Thyroid gland (tissue), 4 donors: Measurements from ENCODE around the gene KCNIP4. TPM values are rescaled to one million over a fixed set of nuclear protein-coding genes. Genes with fewer than 3 reads are reported as not detected.
A peak's percentile ranks its signal among the peaks of the same experiment; 100 is the strongest.

Experiments
- DNase-seq, 2 donors: peaks; one replicate each; pipeline ENCODE4 v3.0.0-alpha.2; 2019
- H3K27ac ChIP-seq, 3 donors: fragments of 200-600 bp; sonication (generic); 1 replicate in 2 of 3; 2 replicates in 1 of 3; pipeline ENCODE4 v1.5.1; 2016 to 2019; ENCODE audit warnings: mild to moderate bottlenecking in 1 of 3, moderate library complexity in 1 of 3
- H3K27me3 ChIP-seq: fragments of 200-600 bp; sonication (generic); one replicate; pipeline ENCODE4 v1.5.1; 2019
- H3K36me3 ChIP-seq, 2 donors: fragments of 200-600 bp; sonication (generic); one replicate each; pipeline ENCODE4 v1.5.1; 2016 to 2019
- H3K4me1 ChIP-seq, 2 donors: fragments of 200-600 bp; sonication (generic); one replicate each; pipeline ENCODE4 v1.5.1; 2017 to 2019
- H3K4me3 ChIP-seq, 3 donors: fragments of 200-600 bp; sonication (generic); replicated peaks in 1 of 3; 1 replicate in 2 of 3; 2 replicates in 1 of 3; pipeline ENCODE4 v1.5.1; 2016; ENCODE audit warnings: mild to moderate bottlenecking in 1 of 3
- H3K9me3 ChIP-seq: fragments of 200-600 bp; sonication (generic); one replicate; pipeline ENCODE4 v1.5.1; 2017
- CTCF ChIP-seq, 6 experiments: fragments of 200-600 bp in 3 of 6; fragments of 450-650 bp in 3 of 6; sonication (generic) in 3 of 6; IDR thresholded peaks; one replicate each; pipeline ENCODE4 v1.5.1; 2016 to 2019; ENCODE audit warnings: antibody characterized with exemption in 6 of 6, mild to moderate bottlenecking in 2 of 6, inconsistent platforms in 1 of 6, moderate library complexity in 1 of 6
- POLR2A ChIP-seq, 2 donors: fragments of 450-650 bp; IDR thresholded peaks; one replicate each; pipeline ENCODE4 v1.6.1; 2017; ENCODE audit warnings: antibody characterized with exemption in 2 of 2, mild to moderate bottlenecking in 2 of 2, moderate library complexity in 1 of 2
- WGBS, 2 donors: methylation state at CpG; one replicate each; pipeline ENCODE4 v1.1.5; 2017; 5-methylcytosine and 5-hydroxymethylcytosine counted together
- intact Hi-C: fragments of 100-400 bp; cut with DNase I; formaldehyde crosslinking; loops from one replicate; pipeline ENCODE4 v1.15.1; 2023
- total RNA-seq, 4 donors: library from RNA; depleted of rRNA; stranded (reverse); fragments of >200 nt; gene quantifications; one replicate each; pipeline ENCODE4 v1.2.3, GENCODE V29; 2016

Gene KCNIP4
- total RNA-seq, 4 donors from 2014 or later: 2.0 to 6.6 (median 4.4) TPM

- intact Hi-C loops: no loop called here
- Histone ChIP-seq H3K4me3 (no peak overlapping the region), H3K27ac (no peak overlapping the region), H3K36me3 (no peaks in the 10 kb centered on the region), H3K9me3 (no peaks in the 10 kb centered on the region), H3K27me3 (no peaks in the 10 kb centered on the region), H3K4me1 (peaks cover 0 to 6% of the 10 kb centered on the region in 2 donors)
- DNase-seq: no peak
- TF ChIP-seq POLR2A (IDR thresholded peaks at IDR 0.05): no peak
- TF ChIP-seq CTCF (IDR thresholded peaks at IDR 0.05): no peak
- WGBS, 2 donors: 52 to 59% methylated on average over 2 of the region's 2 CpGs
These were observed 291.7 kb downstream of the KCNIP4 start for GRCh38 chr4:21656832-21657231.

GRCh38 chr4:21655031-21655430 lies 293.5 kb downstream of the KCNIP4 start:
- no peaks in the 10 kb centered on the region for H3K9me3 ChIP-seq
- no peaks in the 10 kb centered on the region for H3K36me3 ChIP-seq
- DNase-seq: no peak
- no peak for TF ChIP-seq POLR2A (IDR thresholded peaks at IDR 0.05)
- TF ChIP-seq CTCF (IDR thresholded peaks at IDR 0.05): no peak
- 79 to 84% methylated on average over 4 of the region's 4 CpGs for WGBS, 2 donors
- no peaks in the 10 kb centered on the region for H3K27me3 ChIP-seq
- peaks cover 0 to 16% of the 10 kb centered on the region in 2 donors for H3K4me1 ChIP-seq
- H3K27ac ChIP-seq: no peak overlapping the region
- intact Hi-C loops: no loop called here
- H3K4me3 ChIP-seq: no peak overlapping the region

- Histone ChIP-seq H3K36me3 (no peaks in the 10 kb centered on the region), H3K4me3 (no peak overlapping the region), H3K4me1 (peaks cover 0 to 27% of the 10 kb centered on the region in 2 donors), H3K9me3 (no peaks in the 10 kb centered on the region), H3K27me3 (no peaks in the 10 kb centered on the region), H3K27ac (no peak overlapping the region)
- TF ChIP-seq CTCF (IDR thresholded peaks at IDR 0.05): no peak
- DNase-seq: no peak
- intact Hi-C loops: no loop called here
- WGBS, 2 donors: 86 to 91% methylated on average over 3 of the region's 3 CpGs
These were observed 295.9 kb downstream of the KCNIP4 start for GRCh38 chr4:21652508-21653231.

GRCh38 chr4:21649391-21650090 lies 299.0 kb downstream of the KCNIP4 start:
- 50 to 55% methylated on average over 2 of the region's 2 CpGs for WGBS, 2 donors

More at GRCh38 chr4:21649391-21650090, 299.0 kb downstream of the KCNIP4 start:
- no peaks in the 10 kb centered on the region for H3K27me3 ChIP-seq
- H3K4me1 ChIP-seq: peaks cover 0 to 27% of the 10 kb centered on the region in 2 donors
- DNase-seq: no peak
- no peak overlapping the region for H3K4me3 ChIP-seq
- TF ChIP-seq CTCF (IDR thresholded peaks at IDR 0.05) (no peak), POLR2A (IDR thresholded peaks at IDR 0.05) (no peak)
- intact Hi-C loops: no loop called here
- no peaks in the 10 kb centered on the region for H3K9me3 ChIP-seq
- peak overlapping the region in 2 of 3 donors; percentile 17 to 71 for H3K27ac ChIP-seq
- no peaks in the 10 kb centered on the region for H3K36me3 ChIP-seq
